GM23248 (cell line): ENCODE data around the gene GALM.

Experiments
- EZH2 ChIP-seq: fragments of 200-600 bp; sonication (generic); IDR thresholded peaks from 2 replicates; pipeline ENCODE4 v1.6.1; 2018; ENCODE audit warnings: antibody characterized with exemption, mild to moderate bottlenecking; ENCODE audit not compliant: insufficient read depth, poor library complexity, severe bottlenecking
- EZH2phosphoT487 ChIP-seq: fragments of 200-600 bp; sonication (generic); IDR thresholded peaks from 2 replicates; pipeline ENCODE4 v1.6.1; 2018; ENCODE audit warnings: antibody characterized with exemption, moderate library complexity, mild to moderate bottlenecking, low read depth; ENCODE audit not compliant: insufficient read depth

DNA sequence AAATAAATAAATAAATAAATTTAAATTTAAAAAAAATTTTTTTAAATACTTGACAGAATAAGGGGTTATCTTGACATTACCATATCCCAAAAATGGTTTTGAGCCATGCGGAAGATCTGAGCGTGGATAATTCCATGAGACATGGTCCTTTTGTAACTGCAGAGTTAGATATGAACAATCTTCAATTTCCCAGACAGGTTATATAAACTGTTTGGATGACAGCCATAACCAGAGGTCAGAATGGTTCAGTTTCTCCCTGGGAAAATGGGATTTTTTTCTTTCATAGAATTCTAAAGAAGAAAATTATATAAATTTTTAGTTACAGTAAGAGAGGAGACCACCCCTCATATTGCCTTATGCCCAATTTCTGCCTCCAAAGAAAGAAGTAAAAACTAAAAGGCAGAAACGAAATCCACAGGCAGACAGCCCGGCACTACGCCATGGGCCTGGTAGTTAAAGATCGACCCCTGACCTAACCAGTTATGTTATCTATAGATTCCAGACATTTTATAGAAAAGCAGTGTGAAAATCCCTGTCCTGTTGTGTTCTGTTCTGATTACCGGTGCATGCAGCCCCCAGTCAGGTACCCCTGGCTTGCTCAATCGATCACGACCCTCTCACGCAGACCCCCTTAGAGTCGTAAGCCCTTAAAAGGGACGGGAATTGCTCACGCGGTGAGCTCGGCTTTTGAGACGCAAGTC is 3.0 kb downstream of the GALM start:
- no peak for TF ChIP-seq EZH2
- TF ChIP-seq EZH2phosphoT487 = no peak
